Measurements from ENCODE around the gene MAPK1. TPM values are rescaled to one million over a fixed set of nuclear protein-coding genes. Genes with fewer than 3 reads are reported as not detected.
"Not testable (repeated sequence)": the region's sequence is repeated elsewhere in the genome, so short reads cannot be mapped to it uniquely, and the experiment has no call there.

MAPK1 gene
- 34.9 and 44.4 TPM in 2 replicates for total RNA-seq

GRCh38 chr22:21867528-21868266, at the start of gene MAPK1:
TSS of gene MAPK1 (minus strand) at chr22:21867645. CDS start at chr22:21867440, 205 bp downstream.
- DNase-seq (ENCODE audit: low read depth in 2 of 2), result peak; percentile 92 to 95

DNA sequence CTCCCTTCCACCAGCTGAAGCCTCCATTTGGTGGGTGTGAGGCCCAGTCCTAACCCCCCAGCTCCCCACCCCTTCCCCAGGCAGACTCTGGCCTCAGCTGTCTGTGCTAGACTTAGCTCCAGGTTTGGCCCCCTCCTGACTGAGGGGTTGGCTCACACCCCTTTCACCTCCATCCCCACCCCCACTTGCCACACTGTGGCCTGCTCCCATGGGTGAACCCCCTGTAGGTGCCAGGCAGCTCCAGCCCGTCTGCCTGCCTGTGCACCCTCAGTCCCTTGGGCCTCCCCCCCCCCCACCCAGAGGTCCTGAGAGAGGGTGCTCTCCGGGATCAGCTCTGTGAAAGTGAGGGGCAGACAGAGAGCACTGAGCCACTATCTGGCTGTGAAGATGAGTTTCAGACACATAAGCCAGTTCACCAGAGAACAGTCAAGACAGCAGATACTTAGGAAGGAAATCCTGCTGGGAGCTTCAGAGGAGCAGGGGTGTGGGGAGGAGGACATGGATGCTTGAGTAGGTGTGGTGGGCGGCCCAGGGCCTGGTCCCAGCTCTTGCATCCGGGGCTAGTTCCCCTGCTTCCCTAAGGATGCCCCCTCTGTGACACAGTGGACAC, 49.0 kb upstream of the MAPK1 start:
- DNase-seq (ENCODE audit: low read depth in 2 of 2), result no peak

- DNase-seq (ENCODE audit: low read depth in 2 of 2), result no peak
Observed at GRCh38 chr22:21915624-21916308, 48.3 kb upstream of the MAPK1 start.

GRCh38 chr22:21914033-21914642, 46.7 kb upstream of the MAPK1 start:
- DNase-seq (ENCODE audit: low read depth in 2 of 2), result not testable (repeated sequence)

DNA sequence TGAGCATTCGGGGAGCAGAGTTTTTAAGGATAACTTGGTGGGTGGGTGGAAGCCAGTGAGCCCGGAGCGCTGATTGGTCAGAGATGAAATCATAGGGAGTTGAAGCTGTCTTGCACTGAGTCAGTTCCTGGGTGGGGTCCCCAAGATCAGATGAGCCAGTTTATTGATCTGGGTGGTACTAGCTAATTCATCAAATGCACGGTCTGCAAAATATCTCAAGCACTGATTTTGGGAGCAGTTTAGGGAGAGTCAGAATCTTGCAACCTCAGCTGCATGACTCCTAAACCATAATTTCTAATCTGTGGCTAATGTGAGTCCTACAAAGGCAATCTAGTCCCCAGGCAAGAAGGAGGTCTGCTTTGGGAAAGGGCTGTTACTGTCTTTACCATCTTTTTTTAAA, 42.9 kb upstream of the MAPK1 start:
- DNase-seq (ENCODE audit: low read depth in 2 of 2), result not testable (repeated sequence)

DNA sequence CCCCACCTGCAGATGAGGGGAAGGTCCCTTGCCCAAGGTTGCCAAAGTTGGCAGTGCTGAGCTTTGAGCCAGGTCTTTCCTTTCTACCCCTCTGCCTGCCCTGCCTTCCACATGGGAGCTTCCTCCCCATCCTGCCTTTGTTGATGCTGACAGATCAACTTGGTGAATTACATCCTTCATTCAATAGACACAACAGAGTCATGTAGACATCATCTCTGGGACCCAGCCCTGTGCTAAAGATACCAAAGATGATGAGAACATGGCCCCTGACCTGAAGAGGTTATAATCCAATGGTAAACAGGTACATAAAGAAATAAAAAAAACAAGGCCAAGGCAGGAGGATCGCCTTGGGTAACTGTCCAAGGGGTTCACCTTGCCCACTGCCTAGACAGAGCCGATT, 42.4 kb upstream of the MAPK1 start:
- DNase-seq (ENCODE audit: low read depth in 2 of 2), result no peak

DNA sequence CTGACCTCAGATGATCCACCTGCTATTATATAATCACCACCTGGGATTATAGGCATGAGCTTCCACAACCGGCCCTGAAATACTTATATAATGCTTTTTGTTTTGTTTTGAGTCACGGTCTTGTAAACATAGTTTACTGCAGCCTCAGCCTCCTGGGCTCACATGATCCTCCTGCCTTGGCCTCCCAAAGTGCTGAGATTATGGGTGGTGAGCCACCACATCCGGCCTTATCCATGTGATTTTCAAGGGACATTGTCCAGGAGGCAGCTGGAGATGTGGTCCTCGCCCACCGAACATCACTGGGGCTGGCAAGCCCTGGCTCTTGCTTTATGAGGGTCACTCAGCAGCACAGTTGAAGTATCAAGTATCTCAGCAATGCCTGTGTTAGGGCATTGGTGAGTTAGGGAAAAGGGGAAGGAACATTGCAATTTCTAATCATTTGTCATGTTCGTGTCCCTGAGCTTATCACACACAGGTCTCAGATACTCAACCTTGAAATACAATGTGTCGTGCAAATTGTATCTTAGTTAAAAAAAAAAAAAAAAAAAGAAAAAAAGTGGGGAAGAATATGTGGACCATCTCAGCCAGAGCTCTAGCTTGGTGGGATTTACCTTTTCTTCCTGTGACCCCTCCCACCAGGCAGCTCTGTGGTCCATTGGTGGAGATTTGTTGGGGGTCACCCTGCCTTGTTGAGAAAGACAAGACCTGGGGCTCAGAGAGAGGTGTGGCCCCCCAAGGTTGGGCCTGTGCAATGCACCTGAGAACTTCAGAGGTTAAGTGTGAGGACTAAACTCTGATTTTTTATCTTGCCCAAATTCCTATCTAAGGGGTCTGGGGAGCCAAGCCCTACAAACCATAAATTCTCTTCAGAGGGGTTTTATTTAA, 40.4 kb upstream of the MAPK1 start:
- no peak for DNase-seq (ENCODE audit: low read depth in 2 of 2)

- DNase-seq (ENCODE audit: low read depth in 2 of 2), result not testable (repeated sequence)
Observed at GRCh38 chr22:21905234-21905633, 37.8 kb upstream of the MAPK1 start.

- no peak for DNase-seq (ENCODE audit: low read depth in 2 of 2)
Observed at GRCh38 chr22:21904250-21904789, 36.9 kb upstream of the MAPK1 start.

GRCh38 chr22:21903283-21903682, 35.8 kb upstream of the MAPK1 start:
- no peak for DNase-seq (ENCODE audit: low read depth in 2 of 2)

DNA sequence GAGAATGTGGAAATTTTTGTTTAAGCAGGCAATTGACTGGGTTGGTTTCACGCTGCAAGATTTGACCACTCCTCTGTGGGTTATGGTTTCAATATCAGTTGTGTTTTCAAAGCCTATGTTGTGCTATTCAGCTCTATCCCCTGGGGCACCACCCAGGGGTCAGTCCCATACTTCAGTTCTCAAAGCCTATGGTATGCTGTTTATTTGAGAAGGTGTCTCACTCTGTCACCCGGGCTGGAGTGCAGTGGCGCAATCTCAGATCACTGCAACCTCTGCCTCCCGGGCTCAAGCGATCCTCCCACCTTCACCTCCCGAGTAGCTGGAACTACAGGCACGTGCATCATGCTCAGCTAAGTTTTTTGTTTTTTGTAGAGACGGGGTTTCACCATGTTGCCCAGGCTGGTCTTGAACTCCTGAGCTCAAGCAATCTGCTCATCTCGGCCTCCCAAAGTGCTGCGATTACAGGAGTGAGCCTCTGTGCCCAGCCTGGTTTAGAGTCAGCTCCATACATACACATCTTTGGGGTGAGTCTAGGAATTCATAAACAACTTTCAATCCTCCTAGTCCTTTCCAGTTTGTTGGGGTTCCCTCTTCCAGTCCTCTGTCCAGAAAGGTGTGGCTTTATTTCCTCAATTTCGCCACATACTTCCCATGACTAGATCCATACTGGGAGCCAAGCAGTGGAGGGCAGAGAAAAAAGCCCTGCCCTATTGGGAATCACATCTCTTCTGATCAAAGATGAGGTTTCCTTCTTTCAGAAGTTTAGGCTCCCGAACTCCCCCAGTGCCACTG, 35.0 kb upstream of the MAPK1 start:
- no peak for DNase-seq (ENCODE audit: low read depth in 2 of 2)

GRCh38 chr22:21898354-21898896, 31.0 kb upstream of the MAPK1 start:
- DNase-seq (ENCODE audit: low read depth in 2 of 2), result no peak

DNA sequence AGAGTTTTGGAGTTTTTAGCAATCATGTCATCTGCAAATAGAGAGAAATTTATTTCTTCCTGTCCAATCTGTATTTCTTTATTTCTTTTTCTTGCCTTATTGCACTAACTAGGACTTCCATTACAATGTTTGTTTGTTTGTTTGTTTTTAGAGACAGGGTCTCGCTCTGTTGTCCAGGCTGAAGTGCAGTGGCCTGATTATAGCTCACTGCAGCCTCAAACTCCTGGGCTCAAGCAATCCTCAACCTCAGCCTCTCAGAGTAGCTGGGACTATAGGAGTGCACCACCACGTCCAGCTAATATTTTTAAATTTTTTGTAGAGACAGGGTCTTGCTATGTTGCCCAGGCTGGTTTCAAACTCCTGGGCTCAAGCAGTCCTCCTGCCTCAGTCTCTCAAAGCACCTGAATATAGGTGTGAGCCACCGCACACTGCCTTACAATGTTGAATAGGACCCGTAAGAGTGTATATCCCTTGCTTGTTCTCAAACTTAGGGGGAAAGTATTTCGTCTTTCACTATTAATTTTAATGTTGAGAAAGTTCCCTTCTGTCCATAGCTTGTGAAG, 29.6 kb upstream of the MAPK1 start:
- DNase-seq (ENCODE audit: low read depth in 2 of 2), result no peak

GRCh38 chr22:21896275-21896674, 28.8 kb upstream of the MAPK1 start:
- not testable (repeated sequence) for DNase-seq (ENCODE audit: low read depth in 2 of 2)

DNA sequence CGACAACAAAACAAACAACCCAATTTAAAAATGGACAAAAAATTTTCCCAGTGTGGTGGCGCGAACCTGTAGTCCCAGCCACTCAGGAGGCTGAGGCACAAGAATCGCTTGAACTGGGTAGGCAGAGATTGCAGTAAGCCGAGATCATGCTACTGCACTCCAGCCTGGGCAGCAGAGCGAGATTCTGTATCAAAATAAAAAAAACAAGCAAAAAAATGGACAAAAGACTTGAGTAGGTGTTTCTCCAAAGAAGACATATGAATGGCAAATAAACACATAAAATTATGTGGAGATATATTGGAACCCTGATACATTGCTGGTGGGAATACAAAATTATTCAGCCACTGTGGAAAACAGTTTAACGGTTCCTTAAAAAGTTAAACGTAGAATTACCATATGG, 27.4 kb upstream of the MAPK1 start:
- no peak for DNase-seq (ENCODE audit: low read depth in 2 of 2)

GRCh38 chr22:21889251-21889990, 22.0 kb upstream of the MAPK1 start:
- DNase-seq (ENCODE audit: low read depth in 2 of 2), result no peak

DNA sequence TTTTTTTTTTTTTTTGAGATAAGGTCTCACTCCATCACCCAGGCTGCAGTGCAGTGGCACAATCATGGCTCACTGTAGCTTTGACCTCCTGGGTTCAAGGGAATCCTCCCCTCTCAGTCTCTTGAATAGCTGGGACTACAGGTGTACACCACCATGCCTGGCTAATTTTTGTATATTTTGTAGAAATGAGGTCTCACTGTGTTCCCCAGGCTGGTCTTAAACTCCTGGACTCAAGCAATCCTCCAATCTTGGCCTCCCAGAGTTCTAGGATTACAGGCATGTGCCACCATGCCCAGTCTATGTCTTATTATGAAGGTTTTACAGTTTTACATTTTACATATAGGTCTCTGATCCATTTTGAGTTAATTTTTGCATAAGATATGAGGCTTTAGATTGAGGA, 20.4 kb upstream of the MAPK1 start:
- no peak for DNase-seq (ENCODE audit: low read depth in 2 of 2)

DNA sequence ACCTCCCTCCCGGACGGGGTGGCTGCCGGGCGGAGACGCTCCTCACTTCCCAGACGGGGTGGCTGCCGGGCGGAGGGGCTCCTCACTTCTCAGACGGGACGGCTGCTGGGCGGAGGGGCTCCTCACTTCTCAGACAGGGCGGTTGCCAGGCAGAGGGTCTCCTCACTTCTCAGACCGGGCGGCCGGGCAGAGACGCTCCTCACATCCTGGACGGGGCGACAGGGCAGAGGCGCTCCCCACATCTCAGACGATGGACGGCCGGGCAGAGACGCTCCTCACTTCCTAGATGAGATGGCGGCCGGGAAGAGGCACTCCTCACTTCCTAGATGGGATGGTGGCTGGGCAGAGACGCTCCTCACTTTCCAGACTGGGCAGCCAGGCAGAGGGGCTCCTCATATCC, 16.5 kb upstream of the MAPK1 start:
- DNase-seq (ENCODE audit: low read depth in 2 of 2), result not testable (repeated sequence)

All from lung microvascular endothelial cell (primary cell).